NCI-H345 treated with DMSO at 0.1 percent for 48 hours (cell line): ENCODE data around the gene SDK1.

Source experiments
- DNase-seq: peaks from one replicate; lab custom pipeline; 2025; ENCODE audit not compliant: unreplicated experiment; lab: John Stamatoyannopoulos, UW

The SDK1 gene

GRCh38 chr7:4028221-4028620, 727.2 kb downstream of the SDK1 start:
- no peak for DNase-seq

DNA sequence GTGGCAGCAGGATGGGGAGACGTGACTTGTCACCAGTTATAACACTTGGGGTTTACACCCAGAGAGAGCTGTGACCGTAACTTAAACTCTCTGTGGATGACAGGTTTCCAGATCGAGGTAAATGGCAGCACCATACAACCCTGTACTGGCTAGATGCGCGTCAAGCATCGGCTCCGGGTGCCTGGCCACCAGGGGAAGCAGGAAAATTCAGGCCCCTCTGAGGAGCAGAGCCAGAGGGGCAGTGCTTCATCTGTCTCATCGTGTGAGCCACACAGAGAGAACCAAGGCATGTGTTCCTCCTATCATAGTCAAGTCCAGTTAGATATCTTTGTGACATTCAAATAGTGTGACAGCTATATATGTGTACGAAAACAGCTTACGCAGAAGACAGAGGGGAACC, 728.9 kb downstream of the SDK1 start:
- DNase-seq: no peak

GRCh38 chr7:4030346-4030950, 729.4 kb downstream of the SDK1 start:
- no peak for DNase-seq

- no peak for DNase-seq
These were observed 732.9 kb downstream of the SDK1 start for GRCh38 chr7:4033996-4034395.

DNA sequence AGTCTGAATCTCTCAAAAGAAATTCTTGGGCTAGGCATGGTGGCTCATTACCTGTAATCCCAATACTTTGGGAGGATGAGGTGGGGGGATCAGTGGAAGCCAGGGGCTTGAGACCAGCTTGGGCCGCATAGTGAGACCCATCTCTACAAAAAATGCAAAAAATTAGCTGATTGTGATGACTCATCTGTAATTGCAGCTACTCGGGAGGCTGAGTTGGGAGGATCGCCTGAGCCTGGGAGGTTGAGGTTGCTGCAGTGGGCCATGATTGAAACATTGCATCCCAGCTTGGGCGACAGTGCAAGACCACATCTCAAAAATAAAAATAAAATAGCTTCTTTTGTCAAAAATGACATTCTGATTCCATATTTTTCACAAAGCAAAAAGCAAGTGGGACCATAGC, 736.3 kb downstream of the SDK1 start:
- DNase-seq: no peak

DNA sequence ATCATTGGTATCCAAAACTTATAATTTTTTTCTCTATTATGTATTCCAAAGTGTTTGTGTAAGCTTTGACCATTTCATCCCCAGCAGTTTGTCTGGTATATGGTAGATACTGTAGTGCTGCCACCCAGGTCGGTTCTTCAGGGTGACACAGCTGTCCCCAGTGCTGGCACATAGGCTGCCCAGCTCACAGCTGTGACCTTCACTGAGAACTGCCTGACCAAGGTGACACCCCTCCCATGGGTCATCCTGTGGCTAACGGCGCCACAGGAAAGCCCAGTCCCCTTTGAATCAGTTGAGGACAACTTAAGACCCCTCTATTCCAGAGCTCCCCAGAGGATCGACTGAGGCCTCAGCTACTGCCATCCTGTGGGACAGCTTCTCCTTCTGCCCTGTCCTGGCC, 736.8 kb downstream of the SDK1 start:
- DNase-seq: no peak

DNA sequence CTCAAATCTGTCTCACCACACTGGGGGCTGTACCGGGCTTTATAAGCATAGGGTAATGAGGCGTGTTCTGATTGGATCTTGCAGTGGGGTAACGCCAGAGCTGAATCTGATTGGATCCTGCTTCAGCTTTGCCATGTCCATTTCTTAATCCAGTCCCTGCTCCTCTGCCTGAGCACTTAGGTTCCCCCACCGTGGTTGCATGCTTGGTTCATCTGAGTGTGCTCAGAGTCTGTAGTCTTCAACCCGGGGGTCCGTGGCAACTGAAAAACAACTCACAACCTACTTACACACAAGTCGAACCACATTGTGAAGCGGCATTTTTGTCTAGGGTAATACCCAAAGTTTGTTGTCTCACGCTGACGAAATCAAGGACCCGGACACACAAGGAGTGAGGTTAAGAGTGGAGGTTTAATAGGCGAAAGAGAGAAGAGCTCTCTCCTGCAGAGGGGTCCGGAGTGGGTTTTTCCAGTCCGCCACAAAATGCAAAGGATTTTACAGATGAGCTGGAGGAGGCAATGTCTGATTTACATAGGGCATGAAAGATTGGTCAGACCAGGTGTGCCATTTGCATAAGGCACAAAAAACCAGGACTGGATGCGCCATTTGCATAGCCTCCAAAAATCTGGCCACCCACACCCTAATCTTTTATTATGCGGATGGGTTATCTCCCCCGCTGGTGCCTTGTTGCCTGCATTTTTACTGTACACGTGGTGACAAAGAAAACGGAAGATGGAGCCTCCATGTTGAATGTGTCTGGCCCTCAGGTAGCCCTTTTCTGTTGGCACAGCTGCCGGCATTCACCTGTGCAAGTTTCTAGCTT, 739.3 kb downstream of the SDK1 start:
- no peak for DNase-seq

- peak; percentile 63 for DNase-seq
These were observed 741.5 kb downstream of the SDK1 start for GRCh38 chr7:4042402-4043045.

GRCh38 chr7:4043988-4044387, 742.9 kb downstream of the SDK1 start:
- DNase-seq: no peak

DNA sequence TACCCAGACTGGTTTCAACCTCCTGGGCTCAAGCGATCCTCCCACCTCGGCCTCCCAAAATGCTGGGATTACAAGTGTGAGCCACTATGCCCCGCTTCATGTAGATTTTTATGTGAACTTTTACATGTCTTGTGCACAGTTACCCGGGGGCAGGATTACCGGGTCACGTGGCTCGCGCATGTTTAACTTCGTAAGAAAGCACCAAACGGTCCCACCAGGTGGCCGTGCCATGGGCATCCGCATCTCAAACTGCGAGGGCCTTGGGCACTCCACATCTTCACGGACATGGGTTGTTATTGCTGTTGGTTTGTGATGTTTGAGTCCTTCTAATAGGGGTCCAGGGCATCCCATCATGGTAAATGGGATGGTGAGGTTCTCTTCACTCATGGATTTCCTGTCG, 744.4 kb downstream of the SDK1 start:
- DNase-seq: no peak

GRCh38 chr7:4045975-4046374, 744.9 kb downstream of the SDK1 start:
- no peak for DNase-seq

- no peak for DNase-seq
These were observed 747.3 kb downstream of the SDK1 start for GRCh38 chr7:4048336-4048735.

DNA sequence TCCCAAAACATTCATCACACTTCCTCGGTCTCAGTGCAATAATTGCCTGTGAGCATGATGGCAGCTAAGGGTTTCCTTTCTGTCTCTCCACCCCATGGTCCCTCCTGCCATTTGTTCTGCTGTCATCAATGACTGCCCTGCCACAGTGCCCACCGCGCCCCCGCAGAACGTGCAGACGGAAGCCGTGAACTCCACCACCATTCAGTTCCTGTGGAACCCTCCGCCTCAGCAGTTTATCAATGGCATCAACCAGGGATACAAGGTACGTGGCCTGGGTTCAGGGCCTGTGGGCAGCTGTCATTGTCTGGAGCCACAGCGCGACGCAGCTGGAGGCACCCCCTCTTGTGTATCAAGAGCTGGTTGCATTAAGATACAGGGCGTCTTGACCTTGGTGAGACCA, 748.1 kb downstream of the SDK1 start:
- no peak for DNase-seq

DNA sequence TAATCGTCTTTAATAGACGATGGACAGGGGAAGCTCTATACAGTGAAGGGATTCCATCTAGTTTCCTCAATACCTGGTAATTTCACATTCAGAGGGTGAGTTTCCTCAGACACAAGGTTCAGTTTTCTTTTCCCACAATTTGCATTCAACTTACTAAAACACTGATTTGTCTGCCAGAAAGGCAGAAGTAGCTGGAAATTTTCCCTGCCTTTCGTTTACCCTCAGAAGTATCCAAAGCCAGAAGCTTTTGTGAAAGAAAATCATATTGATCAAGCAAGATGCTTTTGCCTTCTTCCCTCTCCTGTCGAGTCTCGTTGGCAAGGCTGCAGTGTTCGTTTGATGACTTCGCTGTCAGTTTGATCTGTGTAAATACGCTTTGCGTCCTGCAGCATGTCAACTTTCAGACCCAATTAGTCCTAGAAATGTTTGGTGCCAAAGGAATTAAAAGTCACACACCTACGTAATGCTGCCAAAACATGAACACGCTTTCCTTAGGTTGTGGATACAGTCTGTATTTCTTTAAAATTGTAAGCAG, 749.1 kb downstream of the SDK1 start:
- no peak for DNase-seq

DNA sequence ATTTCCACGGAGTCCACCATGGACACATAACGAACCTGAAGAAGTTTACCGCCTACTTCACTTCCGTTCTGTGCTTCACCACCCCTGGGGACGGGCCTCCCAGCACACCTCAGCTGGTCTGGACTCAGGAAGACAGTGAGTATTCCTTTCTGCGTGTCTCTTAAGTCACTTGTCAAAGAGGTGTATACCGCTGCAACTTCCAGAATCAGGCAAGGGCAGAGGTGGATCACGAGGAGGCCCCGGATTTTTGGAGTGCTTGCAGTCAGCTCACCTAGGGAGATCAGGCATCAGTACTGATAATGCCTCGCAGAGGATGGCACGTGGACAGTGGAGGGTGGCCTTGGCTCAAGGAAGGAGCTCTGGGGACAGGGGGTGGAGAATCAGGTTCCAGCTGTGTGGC, 750.6 kb downstream of the SDK1 start:
- no peak for DNase-seq

DNA sequence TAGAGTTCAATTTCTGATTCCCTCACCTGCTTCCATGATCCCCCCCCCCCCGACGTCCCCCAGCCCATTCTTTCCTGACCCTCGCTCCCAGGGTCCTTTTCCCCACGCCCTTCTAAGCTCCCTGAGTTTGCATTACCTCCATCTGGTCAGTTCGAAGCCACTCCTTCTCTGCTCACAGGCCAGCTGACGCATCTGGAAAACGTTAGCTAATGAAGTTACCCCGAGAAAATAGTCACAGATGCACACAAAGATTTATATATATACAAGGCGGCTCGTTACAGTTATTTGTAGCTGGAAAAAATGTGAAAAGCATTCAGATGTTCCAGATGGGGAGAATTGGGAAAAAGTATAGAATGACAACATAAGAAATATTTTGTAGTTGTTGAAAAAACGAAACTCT, 751.1 kb downstream of the SDK1 start:
- DNase-seq: no peak

- DNase-seq: no peak
These were observed 753.1 kb downstream of the SDK1 start for GRCh38 chr7:4054158-4054557.

GRCh38 chr7:4056552-4057288, 755.7 kb downstream of the SDK1 start:
- no peak for DNase-seq

DNA sequence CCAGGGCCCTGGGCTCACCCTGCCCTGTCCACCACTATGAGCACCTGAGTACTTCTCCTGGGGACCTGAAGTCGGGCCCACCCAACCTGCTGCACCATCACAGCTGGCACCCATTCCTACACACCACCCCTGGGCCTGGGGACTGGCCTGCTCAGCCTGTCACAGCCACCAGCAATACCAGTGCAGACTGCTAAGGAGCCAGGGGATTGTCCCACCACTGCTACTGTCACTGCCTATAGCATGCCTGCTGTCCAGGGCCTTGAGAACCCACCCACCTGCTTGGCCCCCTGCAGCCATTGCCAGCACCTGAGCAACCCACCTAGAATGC, 756.2 kb downstream of the SDK1 start:
- no peak for DNase-seq

DNA sequence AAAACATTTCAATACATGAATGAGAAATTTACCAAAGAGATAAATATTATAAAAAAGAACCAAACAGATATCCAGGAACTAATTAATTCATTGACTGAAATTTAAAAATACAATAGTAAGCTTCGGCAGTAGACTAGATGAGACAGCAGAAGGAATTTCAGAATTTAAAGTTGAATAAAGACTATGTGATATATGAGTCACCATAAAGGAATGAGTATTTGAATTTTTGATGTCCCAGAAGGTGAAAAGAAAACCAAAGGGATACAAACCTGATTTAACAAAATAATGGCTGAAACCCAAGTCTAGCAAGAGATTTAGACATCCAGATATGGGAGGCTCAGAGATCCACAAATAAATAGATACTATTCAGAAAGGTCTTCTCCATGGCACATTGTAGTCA, 757.1 kb downstream of the SDK1 start:
- no peak for DNase-seq

GRCh38 chr7:4065190-4065589, 764.1 kb downstream of the SDK1 start:
- no peak for DNase-seq

DNA sequence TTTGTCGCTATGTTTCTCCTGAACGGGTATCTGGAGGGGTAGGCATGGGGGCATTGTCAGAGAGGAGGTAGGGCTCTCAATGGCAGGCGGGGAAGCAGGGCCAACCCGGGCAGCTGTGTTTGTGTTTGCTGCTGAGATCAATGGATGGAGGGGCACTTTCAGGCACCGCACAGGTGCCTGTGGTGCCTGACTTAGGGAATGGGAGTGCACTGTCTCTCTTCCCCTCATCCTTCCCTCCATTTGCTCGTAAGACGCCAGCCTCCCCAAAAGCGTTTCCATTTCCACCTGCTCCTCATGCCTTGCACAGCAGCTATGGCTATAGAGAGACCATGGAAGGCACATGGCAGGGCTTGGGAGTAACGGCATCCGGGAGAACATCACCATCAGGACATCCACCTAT, 765.2 kb downstream of the SDK1 start:
- no peak for DNase-seq
